Measurements from ENCODE around the gene TCEANC2. TPM values are rescaled to one million over a fixed set of nuclear protein-coding genes. Genes with fewer than 3 reads are reported as not detected.

The TCEANC2 gene
- total RNA-seq, 3 donors from 2014 or later, result 4.3 to 6.1 (median 5.9) TPM

DNA sequence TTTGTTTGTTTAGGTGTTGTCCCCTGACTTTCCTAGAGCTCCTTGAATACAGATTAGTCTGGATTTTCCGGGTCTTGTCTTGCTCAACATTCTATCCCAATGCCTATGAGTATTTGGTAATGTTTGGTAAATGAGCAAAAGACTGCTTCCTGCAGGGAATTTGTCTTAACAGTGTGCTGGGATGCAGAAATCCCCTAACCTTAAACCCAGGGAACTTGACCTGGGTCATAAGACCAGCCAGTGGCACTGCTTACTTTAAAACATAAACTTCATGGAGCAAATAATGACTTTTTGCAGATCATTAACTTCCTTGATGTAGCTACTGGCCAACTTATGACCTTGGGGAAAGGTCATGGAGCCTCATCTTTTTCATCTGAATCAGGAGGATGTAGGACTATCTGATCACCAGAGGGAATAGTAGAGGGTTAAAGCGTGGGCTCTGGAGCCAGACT, 27.2 kb downstream of the TCEANC2 start:
- intact Hi-C loops (cut with DNase I; ENCODE audit: low total_unique reads), result no loop called here
- DNase-seq (ENCODE audit: low spot score in 2 of 2), result no peak
- no peaks in the 10 kb centered on the region for H3K36me3 ChIP-seq

DNA sequence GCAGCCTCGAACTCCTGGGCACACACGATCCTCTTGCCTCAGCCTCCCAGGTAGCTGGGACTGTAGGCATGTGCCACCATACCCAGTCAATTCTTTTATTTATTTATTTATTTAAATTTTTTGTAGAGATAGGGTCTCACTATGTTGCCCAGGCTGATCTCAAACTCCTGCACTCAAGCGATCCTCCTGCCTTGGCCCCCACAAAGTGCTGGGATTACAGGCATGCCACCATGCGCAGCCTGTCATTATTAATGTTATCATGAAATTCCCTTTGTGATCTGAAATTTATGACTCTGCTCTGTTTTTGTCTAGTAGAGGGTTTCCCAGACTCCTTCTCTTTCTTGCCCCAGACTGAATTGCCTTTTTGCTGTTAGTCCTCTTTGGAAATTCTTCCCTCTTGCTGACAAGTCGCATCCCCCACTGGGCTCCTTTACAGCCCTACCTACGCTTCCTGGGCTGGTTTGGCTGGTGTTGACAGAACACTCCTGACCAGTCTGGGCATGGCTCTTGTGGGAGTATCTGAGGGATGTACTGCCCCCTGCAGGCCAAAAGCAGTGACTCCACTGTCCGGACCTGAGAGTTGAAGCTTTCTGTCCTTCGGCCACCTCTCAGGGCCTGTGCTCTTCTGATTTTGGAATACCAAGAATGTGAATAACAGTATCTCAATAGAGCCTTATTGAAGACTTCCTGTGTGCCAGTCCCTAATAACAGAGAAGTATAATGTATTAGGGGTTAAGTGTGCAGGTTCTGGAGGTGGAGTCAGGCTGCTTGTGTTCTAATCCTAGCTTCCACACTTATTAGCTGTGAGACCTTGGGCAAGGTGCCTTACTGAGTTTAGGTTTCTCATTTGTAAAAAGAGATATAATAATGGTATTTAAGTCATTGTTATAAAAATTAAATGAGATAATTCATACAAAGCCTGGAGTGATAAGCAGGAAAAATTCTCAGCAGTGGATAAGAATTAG, 28.2 kb downstream of the TCEANC2 start:
- TF ChIP-seq POLR2A (IDR thresholded peaks at IDR 0.05) (no peak), POLR2AphosphoS5 (IDR thresholded peaks at IDR 0.05) (no peak)
- TF ChIP-seq, protein P1, sequence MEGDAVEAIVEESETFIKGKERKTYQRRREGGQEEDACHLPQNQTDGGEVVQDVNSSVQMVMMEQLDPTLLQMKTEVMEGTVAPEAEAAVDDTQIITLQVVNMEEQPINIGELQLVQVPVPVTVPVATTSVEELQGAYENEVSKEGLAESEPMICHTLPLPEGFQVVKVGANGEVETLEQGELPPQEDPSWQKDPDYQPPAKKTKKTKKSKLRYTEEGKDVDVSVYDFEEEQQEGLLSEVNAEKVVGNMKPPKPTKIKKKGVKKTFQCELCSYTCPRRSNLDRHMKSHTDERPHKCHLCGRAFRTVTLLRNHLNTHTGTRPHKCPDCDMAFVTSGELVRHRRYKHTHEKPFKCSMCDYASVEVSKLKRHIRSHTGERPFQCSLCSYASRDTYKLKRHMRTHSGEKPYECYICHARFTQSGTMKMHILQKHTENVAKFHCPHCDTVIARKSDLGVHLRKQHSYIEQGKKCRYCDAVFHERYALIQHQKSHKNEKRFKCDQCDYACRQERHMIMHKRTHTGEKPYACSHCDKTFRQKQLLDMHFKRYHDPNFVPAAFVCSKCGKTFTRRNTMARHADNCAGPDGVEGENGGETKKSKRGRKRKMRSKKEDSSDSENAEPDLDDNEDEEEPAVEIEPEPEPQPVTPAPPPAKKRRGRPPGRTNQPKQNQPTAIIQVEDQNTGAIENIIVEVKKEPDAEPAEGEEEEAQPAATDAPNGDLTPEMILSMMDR (IDR thresholded peaks at IDR 0.05), result peak; percentile 37 to 58 (median 38)
- peak; percentile 19 to 78 for DNase-seq (ENCODE audit: low spot score in 2 of 2)
- H3K27ac ChIP-seq, result no peak overlapping the region

More for the DNA sequence above, 27.2 kb downstream of the TCEANC2 start:
- H3K4me3 ChIP-seq, result no peak overlapping the region
- no peaks in the 10 kb centered on the region for H3K9me3 ChIP-seq
- H3K27ac ChIP-seq, result no peak overlapping the region
- TF ChIP-seq, protein P1 (IDR thresholded peaks at IDR 0.05), result no peak
- TF ChIP-seq POLR2AphosphoS5 (IDR thresholded peaks at IDR 0.05) (no peak), POLR2A (IDR thresholded peaks at IDR 0.05) (no peak)
- no peaks in the 10 kb centered on the region for H3K27me3 ChIP-seq
- no peaks in the 10 kb centered on the region for H3K4me1 ChIP-seq

DNA sequence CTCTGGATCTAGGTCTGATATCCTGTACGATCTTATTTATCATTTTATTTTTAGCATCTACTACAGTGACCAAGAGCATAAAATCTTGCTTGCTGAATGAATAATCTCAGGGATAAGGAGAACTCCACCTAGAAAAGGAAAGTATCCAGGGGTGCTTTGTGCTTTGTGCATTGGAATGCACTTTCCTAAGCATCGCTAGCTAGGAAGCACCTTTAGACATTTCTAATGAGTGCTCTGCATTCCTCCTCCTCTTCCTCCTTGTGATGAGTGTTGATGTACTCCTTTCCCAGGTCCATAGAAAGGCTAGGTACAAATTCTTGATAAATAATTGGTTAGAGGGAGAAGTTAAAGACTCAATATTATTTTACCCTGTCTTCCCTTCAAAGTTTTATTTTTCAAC, 31.4 kb downstream of the TCEANC2 start:
- Histone ChIP-seq H3K4me1 (no peaks in the 10 kb centered on the region), H3K27me3 (no peaks in the 10 kb centered on the region), H3K27ac (no peak overlapping the region), H3K9me3 (no peaks in the 10 kb centered on the region), H3K36me3 (no peaks in the 10 kb centered on the region), H3K4me3 (no peak overlapping the region)
- no peak for TF ChIP-seq POLR2AphosphoS5 (IDR thresholded peaks at IDR 0.05)
- TF ChIP-seq, protein P1 (IDR thresholded peaks at IDR 0.05), result no peak
- TF ChIP-seq POLR2A (IDR thresholded peaks at IDR 0.05), result no peak
- DNase-seq (ENCODE audit: low spot score in 2 of 2), result no peak
- intact Hi-C loops (cut with DNase I; ENCODE audit: low total_unique reads), result no loop called here

More for the DNA sequence above, 28.2 kb downstream of the TCEANC2 start:
- H3K9me3 ChIP-seq, result no peaks in the 10 kb centered on the region
- H3K36me3 ChIP-seq, result no peaks in the 10 kb centered on the region
- H3K27me3 ChIP-seq, result no peaks in the 10 kb centered on the region
- intact Hi-C loops (cut with DNase I; ENCODE audit: low total_unique reads), result no loop called here
- no peaks in the 10 kb centered on the region for H3K4me1 ChIP-seq
- H3K4me3 ChIP-seq, result no peak overlapping the region

DNA sequence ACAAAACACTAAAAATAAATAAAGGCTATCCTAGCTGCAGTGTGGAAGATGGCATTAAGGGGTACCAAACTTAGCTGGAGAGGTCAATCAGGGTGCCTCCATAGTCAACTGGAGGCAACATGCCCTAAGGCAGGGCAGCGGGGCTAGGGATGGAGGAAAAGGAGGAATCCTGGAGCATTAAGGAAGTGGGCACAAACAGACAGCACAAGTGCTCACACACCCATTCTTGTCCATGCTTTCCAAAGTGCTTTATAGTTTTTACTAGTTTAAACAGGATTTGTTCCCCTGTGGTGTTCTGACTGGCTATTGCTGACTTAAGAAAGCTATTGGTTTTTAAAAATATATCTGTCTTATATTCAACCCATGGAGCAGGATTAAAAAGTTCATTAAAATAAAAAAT, 33.3 kb downstream of the TCEANC2 start:
- intact Hi-C loops (cut with DNase I; ENCODE audit: low total_unique reads), result no loop called here
- TF ChIP-seq, protein P1 (IDR thresholded peaks at IDR 0.05), result no peak
- TF ChIP-seq POLR2A (IDR thresholded peaks at IDR 0.05) (no peak), POLR2AphosphoS5 (IDR thresholded peaks at IDR 0.05) (no peak)
- Histone ChIP-seq H3K4me3 (no peak overlapping the region), H3K27ac (no peak overlapping the region), H3K4me1 (no peaks in the 10 kb centered on the region), H3K27me3 (no peaks in the 10 kb centered on the region), H3K9me3 (no peaks in the 10 kb centered on the region), H3K36me3 (no peaks in the 10 kb centered on the region)
- no peak for DNase-seq (ENCODE audit: low spot score in 2 of 2)

DNA sequence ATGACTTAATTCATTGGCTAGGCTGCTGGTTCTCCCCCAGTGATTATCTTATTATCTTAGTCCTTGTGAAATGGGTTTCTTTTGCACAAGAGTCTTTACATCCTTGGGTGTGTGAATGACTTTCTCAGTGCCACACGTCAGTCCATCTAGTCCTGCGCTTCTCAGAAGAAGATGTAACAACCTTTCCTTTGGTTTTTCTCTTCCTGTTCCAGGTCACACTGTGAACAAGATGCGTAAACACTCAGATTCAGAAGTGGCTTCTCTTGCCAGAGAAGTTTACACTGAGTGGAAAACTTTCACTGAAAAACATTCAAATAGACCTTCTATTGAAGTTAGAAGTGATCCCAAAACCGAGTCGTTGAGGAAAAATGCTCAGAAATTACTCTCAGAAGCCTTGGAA, 35.0 kb downstream of the TCEANC2 start:
- Histone ChIP-seq H3K27ac (no peak overlapping the region), H3K4me1 (no peaks in the 10 kb centered on the region), H3K9me3 (no peaks in the 10 kb centered on the region), H3K27me3 (no peaks in the 10 kb centered on the region), H3K4me3 (no peak overlapping the region), H3K36me3 (no peaks in the 10 kb centered on the region)
- TF ChIP-seq POLR2AphosphoS5 (IDR thresholded peaks at IDR 0.05) (no peak), POLR2A (IDR thresholded peaks at IDR 0.05) (no peak)
- TF ChIP-seq, protein P1 (IDR thresholded peaks at IDR 0.05), result no peak
- intact Hi-C loops (cut with DNase I; ENCODE audit: low total_unique reads), result no loop called here
- DNase-seq (ENCODE audit: low spot score in 2 of 2), result no peak
